ENCODE measurements around the gene CD3E.

CD3E gene

GRCh38 chr11:118328745-118329144, 24.2 kb downstream of the CD3E start:
- no peak for DNase-seq

GRCh38 chr11:118334745-118335144, 30.2 kb downstream of the CD3E start:
- DNase-seq: no peak

- DNase-seq: peak; percentile 90
Observed at GRCh38 chr11:118338637-118339061, 34.1 kb downstream of the CD3E start.

GRCh38 chr11:118339281-118339961, 34.9 kb downstream of the CD3E start:
- no peak for DNase-seq

GRCh38 chr11:118340449-118340848, 35.9 kb downstream of the CD3E start:
- DNase-seq: no peak

- DNase-seq: no peak
Observed at GRCh38 chr11:118341261-118341660, 36.7 kb downstream of the CD3E start.

GRCh38 chr11:118341815-118342489, 37.4 kb downstream of the CD3E start:
- no peak for DNase-seq

GRCh38 chr11:118342503-118343161, 38.1 kb downstream of the CD3E start, which contains the start of gene CD3D:
TSS of gene CD3D (minus strand) at chr11:118342705. CDS start at chr11:118342607, 98 bp downstream.
- DNase-seq: peak; percentile 87

GRCh38 chr11:118343248-118343647, 38.7 kb downstream of the CD3E start:
- peak; percentile 44 for DNase-seq

- DNase-seq: peak; percentile 85
Observed at GRCh38 chr11:118343981-118344515, 39.5 kb downstream of the CD3E start, which contains the start of gene CD3G. TSS of gene CD3G (plus strand) at chr11:118344344. CDS start at chr11:118344424, 80 bp downstream.

GRCh38 chr11:118349475-118349874, 44.9 kb downstream of the CD3E start:
- no peak for DNase-seq

- DNase-seq: peak; percentile 45
Observed at GRCh38 chr11:118353084-118353710, 48.7 kb downstream of the CD3E start.

- no peak for DNase-seq
Observed at GRCh38 chr11:118358071-118358470, 53.5 kb downstream of the CD3E start.

GRCh38 chr11:118359295-118359958, 54.9 kb downstream of the CD3E start, which contains the start of gene UBE4A:
TSS of gene UBE4A (plus strand) at chr11:118359600. CDS start at chr11:118365081, 5,481 bp downstream.
- DNase-seq: peak; percentile 99

GRCh38 chr11:118364956-118365615, 60.6 kb downstream of the CD3E start:
- no peak for DNase-seq
